IPS-20b (cell line): Measurements from ENCODE around the gene CAPN3.

Experiments
- H3K27ac ChIP-seq: one replicate; pipeline ENCODE4 v1.5.1; 2013; ENCODE audit warnings: low read length
- H3K27me3 ChIP-seq: 2 replicates; pipeline ENCODE4 v1.6.1; 2013; ENCODE audit warnings: mild to moderate bottlenecking, low read length, inconsistent platforms; ENCODE audit not compliant: insufficient read depth
- H3K36me3 ChIP-seq: 2 replicates; pipeline ENCODE4 v1.6.1; 2013; ENCODE audit warnings: low read depth, mild to moderate bottlenecking, inconsistent platforms, low read length, moderate library complexity; ENCODE audit not compliant: insufficient read depth
- H3K4me1 ChIP-seq: 2 replicates; pipeline ENCODE4 v1.6.1; 2013; ENCODE audit warnings: mild to moderate bottlenecking, control low read depth, inconsistent platforms, low read length, moderate library complexity; ENCODE audit not compliant: insufficient read depth
- H3K4me3 ChIP-seq: 2 replicates; pipeline ENCODE4 v1.5.1; 2013; ENCODE audit warnings: mild to moderate bottlenecking, low read length, inconsistent platforms
- H3K9ac ChIP-seq: 2 replicates; pipeline ENCODE4 v1.6.1; 2013; ENCODE audit warnings: low read depth, mild to moderate bottlenecking, inconsistent platforms, low read length, moderate library complexity
- H3K9me3 ChIP-seq: 2 replicates; pipeline ENCODE4 v1.6.1; 2013; ENCODE audit warnings: mild to moderate bottlenecking, low read depth, low read length, inconsistent platforms; ENCODE audit not compliant: insufficient read depth

The CAPN3 gene

DNA sequence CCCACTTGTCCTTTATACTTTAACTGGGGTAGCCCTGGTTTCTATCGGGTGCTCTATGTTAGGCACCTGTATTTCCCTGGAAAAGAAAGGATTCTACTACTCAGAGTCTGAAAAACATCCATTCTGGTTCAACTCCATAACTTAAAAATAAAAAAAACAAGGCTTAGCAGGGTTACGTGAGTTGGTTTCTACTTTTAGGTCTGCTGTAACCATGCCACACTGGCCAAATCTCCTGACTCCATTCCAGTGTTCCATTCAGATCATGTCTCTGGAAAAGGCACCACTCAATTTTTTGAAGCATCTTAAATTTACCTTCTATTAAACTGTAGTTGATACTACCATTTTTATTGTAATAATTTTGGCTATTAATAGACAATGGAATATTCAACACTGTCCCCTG, 62.1 kb downstream of the CAPN3 start:
- H3K27me3 ChIP-seq, result no peaks in the 10 kb centered on the region
- H3K4me1 ChIP-seq, result no peaks in the 10 kb centered on the region
- peaks cover 79% of the 10 kb centered on the region for H3K36me3 ChIP-seq
- H3K9ac ChIP-seq, result no peak overlapping the region
- H3K9me3 ChIP-seq, result no peaks in the 10 kb centered on the region
- no peak overlapping the region for H3K4me3 ChIP-seq
- H3K27ac ChIP-seq, result no peak overlapping the region

- no peaks in the 10 kb centered on the region for H3K9me3 ChIP-seq
- H3K4me3 ChIP-seq, result no peak overlapping the region
- H3K4me1 ChIP-seq, result no peaks in the 10 kb centered on the region
- peaks cover 92% of the 10 kb centered on the region for H3K36me3 ChIP-seq
- H3K27me3 ChIP-seq, result no peaks in the 10 kb centered on the region
- H3K9ac ChIP-seq, result no peak overlapping the region
- H3K27ac ChIP-seq, result no peak overlapping the region
Observed at GRCh38 chr15:42427429-42428223, 68.3 kb downstream of the CAPN3 start.

- peaks cover 65% of the 10 kb centered on the region for H3K36me3 ChIP-seq
- no peaks in the 10 kb centered on the region for H3K27me3 ChIP-seq
- H3K4me3 ChIP-seq, result no peak overlapping the region
- no peak overlapping the region for H3K9ac ChIP-seq
- no peaks in the 10 kb centered on the region for H3K4me1 ChIP-seq
- H3K27ac ChIP-seq, result no peak overlapping the region
- no peaks in the 10 kb centered on the region for H3K9me3 ChIP-seq
Observed at GRCh38 chr15:42444415-42445063, 85.2 kb downstream of the CAPN3 start.

- Histone ChIP-seq H3K9ac (no peak overlapping the region), H3K27me3 (no peaks in the 10 kb centered on the region), H3K9me3 (no peaks in the 10 kb centered on the region), H3K4me1 (no peaks in the 10 kb centered on the region), H3K36me3 (peaks cover 75% of the 10 kb centered on the region), H3K27ac (no peak overlapping the region), H3K4me3 (no peak overlapping the region)
Observed at GRCh38 chr15:42445551-42445950, 86.2 kb downstream of the CAPN3 start.

DNA sequence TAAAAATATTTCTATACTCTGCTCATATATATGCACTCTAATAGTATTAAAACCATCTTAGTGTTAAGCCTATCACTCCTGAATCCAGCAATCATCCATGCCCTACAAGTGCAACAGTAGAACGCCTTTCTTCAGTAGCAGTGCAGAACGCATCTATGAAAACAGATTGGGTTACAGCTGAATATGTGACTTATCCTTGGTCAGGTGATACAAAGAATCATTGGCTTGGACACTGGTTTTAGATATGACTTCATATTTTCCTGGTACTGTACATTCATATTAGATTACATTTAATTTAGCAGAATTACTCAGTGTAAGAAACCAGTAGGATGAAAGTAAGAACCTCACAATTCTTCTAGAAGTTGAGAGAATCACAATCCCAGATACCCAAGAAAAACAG, 88.3 kb downstream of the CAPN3 start:
- H3K36me3 ChIP-seq, result peaks cover 75% of the 10 kb centered on the region
- no peak overlapping the region for H3K27ac ChIP-seq
- no peaks in the 10 kb centered on the region for H3K9me3 ChIP-seq
- no peaks in the 10 kb centered on the region for H3K27me3 ChIP-seq
- H3K9ac ChIP-seq, result no peak overlapping the region
- H3K4me3 ChIP-seq, result no peak overlapping the region
- no peaks in the 10 kb centered on the region for H3K4me1 ChIP-seq

- no peak overlapping the region for H3K9ac ChIP-seq
Observed at GRCh38 chr15:42448281-42448680, 89.0 kb downstream of the CAPN3 start.

DNA sequence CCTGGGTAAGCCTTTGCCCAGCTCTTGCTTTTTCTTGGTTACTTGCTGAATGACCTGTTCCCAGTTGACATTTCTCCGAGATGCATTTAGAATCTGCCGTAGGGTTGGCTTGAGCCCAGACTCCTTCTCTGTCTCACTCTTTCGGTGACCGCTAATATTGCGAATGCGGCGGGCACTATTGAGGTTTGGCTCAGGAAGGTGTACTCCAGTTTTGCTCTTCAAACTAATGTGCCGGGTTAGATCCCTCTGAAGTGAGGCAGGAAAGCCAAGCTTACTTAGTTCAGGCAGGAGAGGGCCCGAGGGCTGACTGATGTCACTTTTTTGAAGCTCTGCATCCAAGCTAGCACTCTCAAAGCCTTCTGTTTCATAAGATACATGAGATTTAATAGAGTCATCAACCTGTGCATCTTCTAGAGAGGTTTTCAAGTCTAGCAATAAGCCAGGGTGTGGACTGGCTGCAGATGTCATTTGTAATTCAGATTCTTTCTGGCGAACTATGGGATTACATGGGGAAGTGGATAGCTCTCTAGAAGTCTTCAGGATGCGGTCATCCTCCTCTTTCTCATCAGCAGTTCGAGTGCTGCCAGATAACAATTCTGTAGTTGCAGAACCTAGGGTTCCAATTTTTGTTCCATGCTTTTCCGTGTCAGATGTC, 90.6 kb downstream of the CAPN3 start:
- Histone ChIP-seq H3K9me3 (no peaks in the 10 kb centered on the region), H3K4me3 (no peak overlapping the region), H3K9ac (no peak overlapping the region), H3K4me1 (no peaks in the 10 kb centered on the region), H3K27ac (no peak overlapping the region), H3K36me3 (peaks cover 73% of the 10 kb centered on the region), H3K27me3 (no peaks in the 10 kb centered on the region)

More at GRCh38 chr15:42448281-42448680, 89.0 kb downstream of the CAPN3 start:
- H3K27me3 ChIP-seq, result no peaks in the 10 kb centered on the region
- H3K4me1 ChIP-seq, result no peaks in the 10 kb centered on the region
- no peak overlapping the region for H3K4me3 ChIP-seq
- H3K36me3 ChIP-seq, result peaks cover 71% of the 10 kb centered on the region
- no peaks in the 10 kb centered on the region for H3K9me3 ChIP-seq
- no peak overlapping the region for H3K27ac ChIP-seq

GRCh38 chr15:42450425-42450790, 91.1 kb downstream of the CAPN3 start:
- peaks cover 68% of the 10 kb centered on the region for H3K36me3 ChIP-seq

GRCh38 chr15:42453826-42454225, 94.5 kb downstream of the CAPN3 start:
- H3K4me3 ChIP-seq, result no peak overlapping the region
- H3K36me3 ChIP-seq, result peaks cover 36% of the 10 kb centered on the region
- no peaks in the 10 kb centered on the region for H3K27me3 ChIP-seq
- H3K9me3 ChIP-seq, result no peaks in the 10 kb centered on the region
- H3K4me1 ChIP-seq, result peaks cover 17% of the 10 kb centered on the region
- no peak overlapping the region for H3K9ac ChIP-seq
- no peak overlapping the region for H3K27ac ChIP-seq

More at GRCh38 chr15:42450425-42450790, 91.1 kb downstream of the CAPN3 start:
- no peak overlapping the region for H3K9ac ChIP-seq
- H3K27ac ChIP-seq, result no peak overlapping the region
- H3K4me3 ChIP-seq, result no peak overlapping the region
- no peaks in the 10 kb centered on the region for H3K9me3 ChIP-seq
- no peaks in the 10 kb centered on the region for H3K4me1 ChIP-seq
- no peaks in the 10 kb centered on the region for H3K27me3 ChIP-seq

GRCh38 chr15:42456531-42456930, 97.2 kb downstream of the CAPN3 start:
- peaks cover 15% of the 10 kb centered on the region for H3K36me3 ChIP-seq
- peaks cover 17% of the 10 kb centered on the region for H3K4me1 ChIP-seq
- H3K9me3 ChIP-seq, result no peaks in the 10 kb centered on the region
- peak overlapping the region; percentile 40 for H3K27ac ChIP-seq
- peak overlapping the region; percentile 41; the same call in 1 of the 2 replicates for H3K4me3 ChIP-seq
- no peaks in the 10 kb centered on the region for H3K27me3 ChIP-seq
- H3K9ac ChIP-seq, result no peak overlapping the region; the same call in 1 of the 2 replicates

DNA sequence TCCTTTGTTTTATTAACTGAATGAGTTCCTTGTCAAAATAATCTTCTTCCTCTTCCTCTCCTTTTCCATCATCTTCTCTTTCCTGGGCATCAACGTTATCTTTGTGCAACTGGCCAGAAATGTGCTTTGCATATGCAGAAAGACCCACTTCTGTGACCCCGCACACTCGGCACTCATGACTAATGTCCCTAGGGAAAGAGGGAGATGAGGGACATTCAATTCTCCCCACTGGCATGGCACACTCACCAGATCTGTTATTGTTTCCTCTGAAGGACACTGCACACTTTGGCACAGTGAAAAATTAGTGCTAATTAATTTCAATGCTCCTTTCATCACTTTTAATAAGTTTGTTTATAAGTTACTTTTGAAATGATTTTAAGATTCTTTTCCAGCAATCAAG, 97.7 kb downstream of the CAPN3 start:
- Histone ChIP-seq H3K4me1 (peaks cover 17% of the 10 kb centered on the region), H3K27me3 (no peaks in the 10 kb centered on the region), H3K9me3 (no peaks in the 10 kb centered on the region), H3K4me3 (peak overlapping the region; percentile 54), H3K36me3 (peaks cover 11% of the 10 kb centered on the region; the same call in 1 of the 2 replicates), H3K27ac (peak overlapping the region; percentile 40), H3K9ac (peak overlapping the region; percentile 66)
